ENCODE data around the gene DMRTA1.

GRCh38 chr9:22425551-22425950, 21.1 kb upstream of the DMRTA1 start:
- TF ChIP-seq CTCF (conservative IDR thresholded peaks at IDR 0.05), result no peak
- no peak for TF ChIP-seq ZFX (IDR thresholded peaks at IDR 0.05)

Measured in C4-2B (cell line).